Measurements from ENCODE around the gene KCTD7.
"Not testable (repeated sequence)": the region's sequence is repeated elsewhere in the genome, so short reads cannot be mapped to it uniquely, and the experiment has no call there.

Gene KCTD7

GRCh38 chr7:66631471-66631870 lies 2.8 kb downstream of the KCTD7 start:
- Histone ChIP-seq H3K27ac (peak overlapping the region in 10 of 11 experiments; percentile 28 to 63 (median 52); a peak in 17 of 22 replicates), H4K20me1 (peaks cover 0 to 36% (median 17%) of the 10 kb centered on the region in 11 experiments; a peak in 12 of 22 replicates), H3K9me3 (replicated peaks in 1 of 11) (peaks cover 0 to 8% (median 0%) of the 10 kb centered on the region in 11 experiments; a peak in 6 of 22 replicates), H3K36me3 (peaks cover 0 to 17% (median 7%) of the 10 kb centered on the region in 11 experiments; a peak in 8 of 22 replicates), H3K4me3 (peak overlapping the region in 6 of 10 experiments; percentile 5 to 50 (median 16); a peak in 7 of 20 replicates), H3K4me2 (peak overlapping the region; percentile 76 to 99 (median 84)), H3K9ac (peak overlapping the region in 10 of 11 experiments; percentile 19 to 60 (median 44); a peak in 16 of 22 replicates), H3K4me1 (peaks cover 69 to 84% (median 78%) of the 10 kb centered on the region in 10 experiments), H3K27me3 (peaks cover 0 to 9% (median 0%) of the 10 kb centered on the region in 11 experiments; a peak in 3 of 22 replicates)
- peak in 5 of 11 experiments; percentile 23 to 71 (median 48); a peak in 6 of 22 replicates for TF ChIP-seq Cebpa-rat (IDR thresholded peaks at IDR 0.05)

GRCh38 chr7:66634816-66635215 lies 6.1 kb downstream of the KCTD7 start:
- peaks cover 0 to 7% (median 0%) of the 10 kb centered on the region in 11 experiments; a peak in 6 of 22 replicates for H3K9me3 ChIP-seq (replicated peaks in 1 of 11)
- H4K20me1 ChIP-seq, result peaks cover 0 to 42% (median 16%) of the 10 kb centered on the region in 11 experiments; a peak in 12 of 22 replicates
- H3K36me3 ChIP-seq, result peaks cover 12 to 49% (median 29%) of the 10 kb centered on the region in 11 experiments
- peaks cover 53 to 77% (median 60%) of the 10 kb centered on the region in 10 experiments for H3K4me1 ChIP-seq
- no peak overlapping the region for H3K4me3 ChIP-seq
- no peak for TF ChIP-seq Cebpa-rat (IDR thresholded peaks at IDR 0.05)
- peaks cover 0 to 12% (median 0%) of the 10 kb centered on the region in 11 experiments; a peak in 3 of 22 replicates for H3K27me3 ChIP-seq
- H3K9ac ChIP-seq, result peak overlapping the region in 6 of 11 experiments; percentile 0 to 32 (median 18); a peak in 3 of 22 replicates
- peak overlapping the region; percentile 61 to 99 (median 75) for H3K4me2 ChIP-seq
- peak overlapping the region in 10 of 11 experiments; percentile 9 to 70 (median 52); a peak in 15 of 22 replicates for H3K27ac ChIP-seq

- Histone ChIP-seq H3K4me1 (peaks cover 47 to 77% (median 53%) of the 10 kb centered on the region in 10 experiments), H3K27ac (peak overlapping the region in 10 of 11 experiments; percentile 27 to 70 (median 54); a peak in 14 of 22 replicates), H3K4me2 (peak overlapping the region; percentile 61 to 99 (median 75)), H3K36me3 (peaks cover 16 to 56% (median 35%) of the 10 kb centered on the region in 11 experiments), H4K20me1 (peaks cover 0 to 36% (median 13%) of the 10 kb centered on the region in 11 experiments; a peak in 12 of 22 replicates), H3K9ac (peak overlapping the region in 6 of 11 experiments; percentile 0 to 32 (median 18); a peak in 3 of 22 replicates)
- H3K4me3 ChIP-seq; H3K9me3 ChIP-seq (replicated peaks in 1 of 11); H3K27me3 ChIP-seq: not testable (repeated sequence)
These were observed 6.8 kb downstream of the KCTD7 start for GRCh38 chr7:66635322-66635981.

- peaks cover 41 to 77% (median 47%) of the 10 kb centered on the region in 10 experiments for H3K4me1 ChIP-seq
- H3K9ac ChIP-seq; H3K9me3 ChIP-seq (replicated peaks in 1 of 11); H3K4me3 ChIP-seq; H3K27me3 ChIP-seq: not testable (repeated sequence)
- H3K4me2 ChIP-seq, result peak overlapping the region in 10 of 11 experiments; percentile 7 to 75 (median 48); a peak in 13 of 22 replicates
- peak overlapping the region in 9 of 11 experiments; percentile 21 to 66 (median 51); a peak in 12 of 22 replicates for H3K27ac ChIP-seq
- H3K36me3 ChIP-seq, result peaks cover 18 to 62% (median 40%) of the 10 kb centered on the region in 11 experiments
- H4K20me1 ChIP-seq, result peaks cover 0 to 30% (median 9%) of the 10 kb centered on the region in 11 experiments; a peak in 12 of 22 replicates
These were observed 7.4 kb downstream of the KCTD7 start for GRCh38 chr7:66635982-66636546.

- Histone ChIP-seq H3K4me2 (no peak overlapping the region), H4K20me1 (peaks cover 0 to 19% (median 0%) of the 10 kb centered on the region in 11 experiments; a peak in 3 of 22 replicates), H3K27me3 (0 out of 22 replicates have a peak, but pooled peaks cover 0 to 6% (median 0%) of the 10 kb centered on the region in 11 experiments), H3K36me3 (peaks cover 18 to 67% (median 52%) of the 10 kb centered on the region in 11 experiments), H3K4me1 (peaks cover 32 to 77% (median 41%) of the 10 kb centered on the region in 10 experiments), H3K9ac (no peak overlapping the region), H3K4me3 (no peak overlapping the region), H3K27ac (no peak overlapping the region), H3K9me3 (replicated peaks in 1 of 11) (no peaks in the 10 kb centered on the region)
- TF ChIP-seq Cebpa-rat (IDR thresholded peaks at IDR 0.05), result no peak
These were observed 9.8 kb downstream of the KCTD7 start for GRCh38 chr7:66638309-66639099.

- peaks cover 18 to 75% (median 61%) of the 10 kb centered on the region in 11 experiments for H3K36me3 ChIP-seq
- no peak for TF ChIP-seq Cebpa-rat (IDR thresholded peaks at IDR 0.05)
- H3K9ac ChIP-seq, result no peak overlapping the region
- 0 out of 22 replicates have a peak, but pooled peaks cover 0 to 6% (median 0%) of the 10 kb centered on the region in 11 experiments for H3K27me3 ChIP-seq
- no peaks in the 10 kb centered on the region for H3K9me3 ChIP-seq (replicated peaks in 1 of 11)
- no peak overlapping the region for H3K4me3 ChIP-seq
- H3K4me1 ChIP-seq, result peaks cover 21 to 65% (median 30%) of the 10 kb centered on the region in 10 experiments
- no peak overlapping the region for H3K27ac ChIP-seq
- peaks cover 0 to 19% (median 0%) of the 10 kb centered on the region in 11 experiments; a peak in 3 of 22 replicates for H4K20me1 ChIP-seq
- peak overlapping the region in 2 of 11 experiments; percentile 75 to 90; a peak in 2 of 22 replicates for H3K4me2 ChIP-seq
These were observed 11.1 kb downstream of the KCTD7 start for GRCh38 chr7:66639773-66640172.

- peaks cover 18 to 80% (median 64%) of the 10 kb centered on the region in 11 experiments for H3K36me3 ChIP-seq
- H3K4me1 ChIP-seq, result peaks cover 14 to 57% (median 22%) of the 10 kb centered on the region in 10 experiments
- no peak overlapping the region for H3K9ac ChIP-seq
- H3K27me3 ChIP-seq, result 0 out of 22 replicates have a peak, but pooled peaks cover 0 to 6% (median 0%) of the 10 kb centered on the region in 11 experiments
- H3K9me3 ChIP-seq (replicated peaks in 1 of 11), result no peaks in the 10 kb centered on the region
- TF ChIP-seq Cebpa-rat (IDR thresholded peaks at IDR 0.05), result no peak
- H3K4me3 ChIP-seq, result no peak overlapping the region
- H3K27ac ChIP-seq, result peak overlapping the region in 1 of 11 experiments; percentile 13; a peak in 1 of 22 replicates
- H4K20me1 ChIP-seq, result peaks cover 0 to 19% (median 0%) of the 10 kb centered on the region in 11 experiments; a peak in 3 of 22 replicates
- H3K4me2 ChIP-seq, result peak overlapping the region in 5 of 11 experiments; percentile 48 to 90 (median 75); a peak in 9 of 22 replicates
These were observed 12.3 kb downstream of the KCTD7 start for GRCh38 chr7:66640802-66641525.

Data from BLaER1 treated with 17β-estradiol and CSF1 and Interleukin-3, amounts not matched to agents 10 nM and 100 nM (cell line).